Osteoblast (primary cell): Measurements from ENCODE around the gene GAST. TPM values are rescaled to one million over a fixed set of nuclear protein-coding genes. Genes with fewer than 3 reads are reported as not detected.
A peak's percentile ranks its signal among the peaks of the same experiment; 100 is the strongest.

Source experiments
- DNase-seq: peaks from one replicate; pipeline ENCODE4 v3.0.0; 2011; ENCODE audit warnings: low spot score, mixed read lengths; ENCODE audit not compliant: insufficient read length; ENCODE audit errors: missing footprints
- H2AFZ ChIP-seq: 2 replicates; pipeline ENCODE4 v1.6.0; 2011; ENCODE audit warnings: mild to moderate bottlenecking, low read length
- H3K27ac ChIP-seq: 2 replicates; pipeline ENCODE4 v1.5.1; 2011; ENCODE audit warnings: mild to moderate bottlenecking, low read depth, low read length, moderate library complexity
- H3K27me3 ChIP-seq: 2 replicates; pipeline ENCODE4 v1.6.0; 2012; ENCODE audit warnings: mild to moderate bottlenecking, control low read depth, inconsistent platforms, low read length, moderate library complexity; ENCODE audit not compliant: insufficient read depth
- H3K36me3 ChIP-seq: 2 replicates; pipeline ENCODE4 v1.5.1; 2011; ENCODE audit warnings: mild to moderate bottlenecking, low read length, control low read depth, moderate library complexity; ENCODE audit not compliant: insufficient read depth
- H3K4me1 ChIP-seq: 2 replicates; pipeline ENCODE4 v1.5.1; 2011; ENCODE audit warnings: mild to moderate bottlenecking, low read length, control low read depth, moderate library complexity; ENCODE audit not compliant: insufficient read depth
- H3K4me2 ChIP-seq: 2 replicates; pipeline ENCODE4 v1.6.0; 2011; ENCODE audit warnings: mild to moderate bottlenecking, low read length; ENCODE audit not compliant: insufficient read depth
- H3K4me3 ChIP-seq: fragments of 200-600 bp; sonication (generic); 3 replicates; pipeline ENCODE4 v1.5.1; 2012; ENCODE audit warnings: mild to moderate bottlenecking, low read length, inconsistent platforms; ENCODE audit not compliant: insufficient read depth
- H3K79me2 ChIP-seq: 2 replicates; pipeline ENCODE4 v1.6.0; 2012; ENCODE audit warnings: mild to moderate bottlenecking, low read length, control low read depth, inconsistent platforms; ENCODE audit not compliant: insufficient read depth
- H3K9me3 ChIP-seq: 2 replicates; pipeline ENCODE4 v1.5.1; 2011; ENCODE audit warnings: low read depth, low read length, control low read depth
- H4K20me1 ChIP-seq: 2 replicates; pipeline ENCODE4 v1.6.0; 2012; ENCODE audit warnings: mild to moderate bottlenecking, low read length, control low read depth; ENCODE audit not compliant: insufficient read depth
- total RNA-seq: library from RNA; depleted of rRNA; stranded (reverse); fragments of >200 nt; gene quantifications from 2 replicates; pipeline ENCODE4 v1.2.3, GENCODE V29; 2012
- TF ChIP-seq, protein P1 (sequence below): IDR thresholded peaks from 2 replicates; pipeline ENCODE4 v1.5.1; 2011; ENCODE audit warnings: mild to moderate bottlenecking, low read depth, low read length, moderate library complexity; ENCODE audit errors: extremely low read depth

The GAST gene, protein sequence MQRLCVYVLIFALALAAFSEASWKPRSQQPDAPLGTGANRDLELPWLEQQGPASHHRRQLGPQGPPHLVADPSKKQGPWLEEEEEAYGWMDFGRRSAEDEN
- not detected in 2 replicates for total RNA-seq

DNA sequence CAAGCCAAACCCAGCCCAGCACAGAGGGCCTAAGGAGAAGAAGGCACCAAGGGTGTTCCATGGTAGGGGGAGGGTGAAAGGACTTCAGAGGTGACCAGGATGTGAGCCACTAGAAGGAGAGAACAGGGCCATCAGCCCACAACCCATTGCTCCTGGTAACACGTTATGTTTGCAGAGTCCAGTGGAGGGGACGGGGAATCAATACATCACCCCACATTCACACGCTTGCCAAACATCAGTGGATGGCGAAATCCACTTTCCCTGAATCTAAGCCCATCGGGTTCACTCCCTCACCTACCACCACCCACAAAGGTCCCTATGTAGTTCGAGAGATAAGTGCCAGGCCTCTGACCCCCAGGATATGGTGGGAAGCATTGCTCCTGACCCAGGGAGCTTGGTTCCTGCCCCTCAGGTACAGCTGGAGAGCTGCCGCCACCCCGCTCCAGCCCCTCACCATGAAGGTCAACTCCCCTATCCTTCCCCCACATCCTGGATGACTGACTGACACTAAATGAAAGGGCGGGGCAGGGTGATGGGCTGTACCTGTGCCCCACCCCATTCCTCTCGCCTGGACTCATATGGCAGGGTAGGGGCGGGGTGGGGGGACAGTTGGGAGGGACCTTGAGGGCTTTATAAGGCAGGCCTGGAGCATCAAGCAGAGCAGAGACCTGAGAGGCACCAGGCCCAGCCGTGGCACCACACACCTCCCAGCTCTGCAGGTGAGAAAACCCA lies at the start of gene GAST:
Gene GAST, plus strand, starts transcription at position 663 of the 732 bp plus-strand sequence. CDS start 3,106 bp downstream, outside the sequence.
- no peak within 1 kb of the TSS for H3K4me2 ChIP-seq
- TF ChIP-seq, protein P1, sequence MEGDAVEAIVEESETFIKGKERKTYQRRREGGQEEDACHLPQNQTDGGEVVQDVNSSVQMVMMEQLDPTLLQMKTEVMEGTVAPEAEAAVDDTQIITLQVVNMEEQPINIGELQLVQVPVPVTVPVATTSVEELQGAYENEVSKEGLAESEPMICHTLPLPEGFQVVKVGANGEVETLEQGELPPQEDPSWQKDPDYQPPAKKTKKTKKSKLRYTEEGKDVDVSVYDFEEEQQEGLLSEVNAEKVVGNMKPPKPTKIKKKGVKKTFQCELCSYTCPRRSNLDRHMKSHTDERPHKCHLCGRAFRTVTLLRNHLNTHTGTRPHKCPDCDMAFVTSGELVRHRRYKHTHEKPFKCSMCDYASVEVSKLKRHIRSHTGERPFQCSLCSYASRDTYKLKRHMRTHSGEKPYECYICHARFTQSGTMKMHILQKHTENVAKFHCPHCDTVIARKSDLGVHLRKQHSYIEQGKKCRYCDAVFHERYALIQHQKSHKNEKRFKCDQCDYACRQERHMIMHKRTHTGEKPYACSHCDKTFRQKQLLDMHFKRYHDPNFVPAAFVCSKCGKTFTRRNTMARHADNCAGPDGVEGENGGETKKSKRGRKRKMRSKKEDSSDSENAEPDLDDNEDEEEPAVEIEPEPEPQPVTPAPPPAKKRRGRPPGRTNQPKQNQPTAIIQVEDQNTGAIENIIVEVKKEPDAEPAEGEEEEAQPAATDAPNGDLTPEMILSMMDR: no peak
- H3K27ac ChIP-seq: no peak within 1 kb of the TSS
- H3K4me3 ChIP-seq: no peak within 1 kb of the TSS
- DNase-seq: peak; percentile 74
- H3K36me3 ChIP-seq: no peaks in the 10 kb centered on the region
- no peak within 1 kb of the TSS for H2AFZ ChIP-seq
- H3K79me2 ChIP-seq: no peaks in the 10 kb centered on the region
- no peaks in the 10 kb centered on the region for H3K4me1 ChIP-seq
- peaks cover 12% of the 10 kb centered on the region for H3K27me3 ChIP-seq
- no peaks in the 10 kb centered on the region for H3K9me3 ChIP-seq
- no peaks in the 10 kb centered on the region for H4K20me1 ChIP-seq

DNA sequence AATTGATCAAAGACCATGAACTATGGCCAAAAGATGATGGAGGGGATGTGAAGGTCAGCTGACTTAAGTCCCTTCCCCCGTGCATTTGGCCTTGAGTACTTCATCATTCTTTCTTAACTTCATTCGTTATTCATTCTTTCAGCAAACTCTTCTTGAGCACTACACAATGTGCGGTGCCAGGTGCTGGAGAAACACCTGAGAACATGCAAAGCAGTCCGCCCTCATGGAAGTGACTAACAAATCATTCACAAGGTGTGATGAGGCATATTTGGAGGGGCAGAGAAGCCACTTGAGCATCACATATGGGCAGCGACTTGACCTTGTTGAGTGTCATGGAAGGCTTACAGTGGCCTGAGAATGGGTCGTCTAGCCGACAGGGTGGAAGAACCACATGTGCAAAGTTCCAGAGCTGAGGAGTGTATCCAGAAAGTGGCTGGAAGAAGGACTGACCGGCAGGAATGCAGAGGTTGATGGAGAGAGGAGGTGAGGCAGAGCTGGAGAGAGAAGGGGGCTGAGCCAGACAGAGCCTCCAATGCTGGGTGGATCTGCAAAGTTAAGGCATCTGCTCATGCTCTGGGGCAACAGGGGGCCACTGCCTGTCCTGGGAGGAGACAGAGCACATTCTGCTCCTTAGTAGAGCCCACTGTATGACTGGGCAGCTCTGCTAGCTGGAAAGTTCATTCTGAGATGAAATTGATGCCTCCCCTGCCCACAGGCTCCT lies 48.5 kb upstream of the GAST start:
- peak; percentile 55 for DNase-seq
- TF ChIP-seq, protein P1: no peak
- Histone ChIP-seq H3K4me1 (peaks cover 9% of the 10 kb centered on the region), H3K4me2 (no peak overlapping the region), H3K9me3 (no peaks in the 10 kb centered on the region), H3K36me3 (no peaks in the 10 kb centered on the region), H3K27ac (no peak overlapping the region), H3K27me3 (no peaks in the 10 kb centered on the region), H2AFZ (no peak overlapping the region), H3K4me3 (no peak overlapping the region), H4K20me1 (no peaks in the 10 kb centered on the region), H3K79me2 (no peaks in the 10 kb centered on the region)

DNA sequence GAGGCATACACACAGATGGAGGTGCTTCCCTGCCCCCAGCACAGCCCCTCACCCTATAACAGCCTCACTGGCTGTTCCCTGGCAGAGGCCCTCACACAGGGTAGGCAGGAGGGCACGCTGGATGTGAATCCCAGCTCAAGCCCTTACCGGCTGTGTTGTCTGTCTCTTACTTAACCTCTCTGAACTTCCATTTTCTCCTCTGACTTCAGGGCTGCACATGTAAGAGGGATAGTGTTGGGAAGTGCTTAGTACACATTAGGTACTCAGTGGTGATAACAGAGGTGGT lies 48.0 kb upstream of the GAST start:
- H2AFZ ChIP-seq: no peak overlapping the region
- no peaks in the 10 kb centered on the region for H3K27me3 ChIP-seq
- DNase-seq: peak; percentile 39
- H3K27ac ChIP-seq: no peak overlapping the region
- H3K79me2 ChIP-seq: no peaks in the 10 kb centered on the region
- H4K20me1 ChIP-seq: no peaks in the 10 kb centered on the region
- H3K4me1 ChIP-seq: peaks cover 9% of the 10 kb centered on the region
- no peaks in the 10 kb centered on the region for H3K9me3 ChIP-seq
- H3K4me3 ChIP-seq: no peak overlapping the region
- H3K36me3 ChIP-seq: no peaks in the 10 kb centered on the region
- TF ChIP-seq, protein P1: no peak
- no peak overlapping the region for H3K4me2 ChIP-seq
